ENCODE data around the gene HECW1.

Gene HECW1

GRCh38 chr7:43450894-43451293 is 338.4 kb downstream of the HECW1 start:
- no peak overlapping the region for H3K4me3 ChIP-seq (ENCODE audit: low read length)
- no peaks in the 10 kb centered on the region for H3K36me3 ChIP-seq (ENCODE audit: control insufficient read depth, insufficient read depth, low read length)
- H3K27me3 ChIP-seq (ENCODE audit: control insufficient read depth, insufficient read depth, low read length), result no peaks in the 10 kb centered on the region
- H3K4me1 ChIP-seq (ENCODE audit: control insufficient read depth, insufficient read depth, low read length), result no peaks in the 10 kb centered on the region
- H3K9ac ChIP-seq (ENCODE audit: low read length), result no peak overlapping the region
- H3K27ac ChIP-seq (ENCODE audit: low read depth, low read length), result no peak overlapping the region

- no peak overlapping the region for H3K9ac ChIP-seq (ENCODE audit: low read length)
- H3K4me3 ChIP-seq (ENCODE audit: low read length), result no peak overlapping the region
- no peaks in the 10 kb centered on the region for H3K36me3 ChIP-seq (ENCODE audit: control insufficient read depth, insufficient read depth, low read length)
- no peaks in the 10 kb centered on the region for H3K27me3 ChIP-seq (ENCODE audit: control insufficient read depth, insufficient read depth, low read length)
- no peaks in the 10 kb centered on the region for H3K4me1 ChIP-seq (ENCODE audit: control insufficient read depth, insufficient read depth, low read length)
- no peak overlapping the region for H3K27ac ChIP-seq (ENCODE audit: low read depth, low read length)
Measured at GRCh38 chr7:43454936-43455518, 342.6 kb downstream of the HECW1 start.

- Histone ChIP-seq H3K4me1 (ENCODE audit: control insufficient read depth, insufficient read depth, low read length) (no peaks in the 10 kb centered on the region), H3K36me3 (ENCODE audit: control insufficient read depth, insufficient read depth, low read length) (no peaks in the 10 kb centered on the region), H3K4me3 (ENCODE audit: low read length) (no peak overlapping the region), H3K9ac (ENCODE audit: low read length) (no peak overlapping the region), H3K27ac (ENCODE audit: low read depth, low read length) (no peak overlapping the region), H3K27me3 (ENCODE audit: control insufficient read depth, insufficient read depth, low read length) (no peaks in the 10 kb centered on the region)
Measured at GRCh38 chr7:43456200-43456599, 343.8 kb downstream of the HECW1 start.

GRCh38 chr7:43458330-43459018 is 346.0 kb downstream of the HECW1 start:
- H3K4me3 ChIP-seq (ENCODE audit: low read length), result no peak overlapping the region
- no peak overlapping the region for H3K9ac ChIP-seq (ENCODE audit: low read length)
- no peak overlapping the region for H3K27ac ChIP-seq (ENCODE audit: low read depth, low read length)
- H3K4me1 ChIP-seq (ENCODE audit: control insufficient read depth, insufficient read depth, low read length), result no peaks in the 10 kb centered on the region
- no peaks in the 10 kb centered on the region for H3K27me3 ChIP-seq (ENCODE audit: control insufficient read depth, insufficient read depth, low read length)
- no peaks in the 10 kb centered on the region for H3K36me3 ChIP-seq (ENCODE audit: control insufficient read depth, insufficient read depth, low read length)

- H3K4me3 ChIP-seq (ENCODE audit: low read length), result no peak overlapping the region
- no peaks in the 10 kb centered on the region for H3K27me3 ChIP-seq (ENCODE audit: control insufficient read depth, insufficient read depth, low read length)
- H3K4me1 ChIP-seq (ENCODE audit: control insufficient read depth, insufficient read depth, low read length), result no peaks in the 10 kb centered on the region
- no peak overlapping the region for H3K27ac ChIP-seq (ENCODE audit: low read depth, low read length)
- H3K9ac ChIP-seq (ENCODE audit: low read length), result no peak overlapping the region
- no peaks in the 10 kb centered on the region for H3K36me3 ChIP-seq (ENCODE audit: control insufficient read depth, insufficient read depth, low read length)
Measured at GRCh38 chr7:43459019-43459337, 346.5 kb downstream of the HECW1 start.

GRCh38 chr7:43460733-43461348 is 348.4 kb downstream of the HECW1 start:
- H3K36me3 ChIP-seq (ENCODE audit: control insufficient read depth, insufficient read depth, low read length), result no peaks in the 10 kb centered on the region
- H3K27me3 ChIP-seq (ENCODE audit: control insufficient read depth, insufficient read depth, low read length), result no peaks in the 10 kb centered on the region
- no peak overlapping the region for H3K4me3 ChIP-seq (ENCODE audit: low read length)
- H3K4me1 ChIP-seq (ENCODE audit: control insufficient read depth, insufficient read depth, low read length), result no peaks in the 10 kb centered on the region
- H3K9ac ChIP-seq (ENCODE audit: low read length), result no peak overlapping the region
- H3K27ac ChIP-seq (ENCODE audit: low read depth, low read length), result no peak overlapping the region

GRCh38 chr7:43461349-43462024 is 349.0 kb downstream of the HECW1 start:
- Histone ChIP-seq H3K36me3 (ENCODE audit: control insufficient read depth, insufficient read depth, low read length) (no peaks in the 10 kb centered on the region), H3K4me1 (ENCODE audit: control insufficient read depth, insufficient read depth, low read length) (no peaks in the 10 kb centered on the region), H3K27me3 (ENCODE audit: control insufficient read depth, insufficient read depth, low read length) (no peaks in the 10 kb centered on the region), H3K9ac (ENCODE audit: low read length) (no peak overlapping the region), H3K27ac (ENCODE audit: low read depth, low read length) (no peak overlapping the region), H3K4me3 (ENCODE audit: low read length) (no peak overlapping the region)

- H3K9ac ChIP-seq (ENCODE audit: low read length), result no peak overlapping the region
- H3K27me3 ChIP-seq (ENCODE audit: control insufficient read depth, insufficient read depth, low read length), result no peaks in the 10 kb centered on the region
- no peaks in the 10 kb centered on the region for H3K36me3 ChIP-seq (ENCODE audit: control insufficient read depth, insufficient read depth, low read length)
- H3K27ac ChIP-seq (ENCODE audit: low read depth, low read length), result no peak overlapping the region
- H3K4me3 ChIP-seq (ENCODE audit: low read length), result no peak overlapping the region
- no peaks in the 10 kb centered on the region for H3K4me1 ChIP-seq (ENCODE audit: control insufficient read depth, insufficient read depth, low read length)
Measured at GRCh38 chr7:43462836-43463235, 350.4 kb downstream of the HECW1 start.

GRCh38 chr7:43463401-43463980 is 351.0 kb downstream of the HECW1 start:
- Histone ChIP-seq H3K4me1 (ENCODE audit: control insufficient read depth, insufficient read depth, low read length) (no peaks in the 10 kb centered on the region), H3K36me3 (ENCODE audit: control insufficient read depth, insufficient read depth, low read length) (no peaks in the 10 kb centered on the region), H3K27ac (ENCODE audit: low read depth, low read length) (no peak overlapping the region), H3K27me3 (ENCODE audit: control insufficient read depth, insufficient read depth, low read length) (no peaks in the 10 kb centered on the region), H3K9ac (ENCODE audit: low read length) (no peak overlapping the region), H3K4me3 (ENCODE audit: low read length) (no peak overlapping the region)

GRCh38 chr7:43465581-43466554 is 353.4 kb downstream of the HECW1 start:
- Histone ChIP-seq H3K4me1 (ENCODE audit: control insufficient read depth, insufficient read depth, low read length) (no peaks in the 10 kb centered on the region), H3K9ac (ENCODE audit: low read length) (no peak overlapping the region), H3K36me3 (ENCODE audit: control insufficient read depth, insufficient read depth, low read length) (no peaks in the 10 kb centered on the region), H3K27me3 (ENCODE audit: control insufficient read depth, insufficient read depth, low read length) (no peaks in the 10 kb centered on the region), H3K4me3 (ENCODE audit: low read length) (no peak overlapping the region), H3K27ac (ENCODE audit: low read depth, low read length) (no peak overlapping the region)

- Histone ChIP-seq H3K36me3 (ENCODE audit: control insufficient read depth, insufficient read depth, low read length) (no peaks in the 10 kb centered on the region), H3K27ac (ENCODE audit: low read depth, low read length) (no peak overlapping the region), H3K27me3 (ENCODE audit: control insufficient read depth, insufficient read depth, low read length) (no peaks in the 10 kb centered on the region), H3K4me3 (ENCODE audit: low read length) (no peak overlapping the region), H3K4me1 (ENCODE audit: control insufficient read depth, insufficient read depth, low read length) (no peaks in the 10 kb centered on the region), H3K9ac (ENCODE audit: low read length) (no peak overlapping the region)
Measured at GRCh38 chr7:43467406-43467805, 355.0 kb downstream of the HECW1 start.
